GM10248 (cell line): ENCODE measurements around the gene ARHGEF10L.

ENCODE experiments used
- CTCF ChIA-PET: fragments of 300-600 bp; sonication (Branson Sonifier 250); formaldehyde crosslinking; extraction: SDS; loops from one replicate; lab custom pipeline; 2021; ENCODE audit warnings: antibody characterized with exemption; lab: Yijun Ruan, JAX
- POLR2A ChIA-PET: fragments of 350-650 bp; sonication (Branson Sonifier 250); formaldehyde crosslinking; extraction: SDS; loops from one replicate; lab custom pipeline; 2020; ENCODE audit warnings: antibody characterized with exemption; lab: Yijun Ruan, JAX
- DNase-seq: peaks from one replicate; pipeline ENCODE4 v3.0.0; 2012; ENCODE audit errors: extremely low spot score
- TF ChIP-seq, protein P1 (sequence below): IDR thresholded peaks from 2 replicates; pipeline ENCODE4 v1.5.1; 2012; ENCODE audit warnings: mild to moderate bottlenecking, low read depth; ENCODE audit errors: extremely low read depth, missing control alignments, control extremely low read depth

Gene ARHGEF10L

DNA sequence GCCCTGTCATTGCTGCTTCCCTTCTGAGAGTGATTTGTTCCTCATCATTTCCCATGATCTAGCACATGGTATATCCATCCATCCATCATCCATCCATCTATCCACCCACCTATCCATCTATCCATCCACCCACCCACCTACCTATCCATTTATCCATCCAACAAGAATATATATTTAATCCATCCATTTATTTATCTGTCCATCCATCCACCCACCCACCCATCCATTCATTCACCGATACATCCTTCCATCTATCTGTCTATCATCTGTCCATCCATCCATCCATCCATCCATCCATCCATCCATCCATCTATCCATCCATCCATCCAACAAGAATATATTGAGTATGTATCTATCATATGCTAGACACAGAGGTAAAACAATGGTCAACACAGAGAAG lies 115.7 kb downstream of the ARHGEF10L start:
- TF ChIP-seq, protein P1, sequence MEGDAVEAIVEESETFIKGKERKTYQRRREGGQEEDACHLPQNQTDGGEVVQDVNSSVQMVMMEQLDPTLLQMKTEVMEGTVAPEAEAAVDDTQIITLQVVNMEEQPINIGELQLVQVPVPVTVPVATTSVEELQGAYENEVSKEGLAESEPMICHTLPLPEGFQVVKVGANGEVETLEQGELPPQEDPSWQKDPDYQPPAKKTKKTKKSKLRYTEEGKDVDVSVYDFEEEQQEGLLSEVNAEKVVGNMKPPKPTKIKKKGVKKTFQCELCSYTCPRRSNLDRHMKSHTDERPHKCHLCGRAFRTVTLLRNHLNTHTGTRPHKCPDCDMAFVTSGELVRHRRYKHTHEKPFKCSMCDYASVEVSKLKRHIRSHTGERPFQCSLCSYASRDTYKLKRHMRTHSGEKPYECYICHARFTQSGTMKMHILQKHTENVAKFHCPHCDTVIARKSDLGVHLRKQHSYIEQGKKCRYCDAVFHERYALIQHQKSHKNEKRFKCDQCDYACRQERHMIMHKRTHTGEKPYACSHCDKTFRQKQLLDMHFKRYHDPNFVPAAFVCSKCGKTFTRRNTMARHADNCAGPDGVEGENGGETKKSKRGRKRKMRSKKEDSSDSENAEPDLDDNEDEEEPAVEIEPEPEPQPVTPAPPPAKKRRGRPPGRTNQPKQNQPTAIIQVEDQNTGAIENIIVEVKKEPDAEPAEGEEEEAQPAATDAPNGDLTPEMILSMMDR = no peak
- ChIA-PET POLR2A (no interaction called here), CTCF (interaction anchor here (1.4 kb wide), 1 partner anchor 921 kb away, joined by 8 read pairs; no protein-coding TSS in a partner anchor)
- DNase-seq = no peak

DNA sequence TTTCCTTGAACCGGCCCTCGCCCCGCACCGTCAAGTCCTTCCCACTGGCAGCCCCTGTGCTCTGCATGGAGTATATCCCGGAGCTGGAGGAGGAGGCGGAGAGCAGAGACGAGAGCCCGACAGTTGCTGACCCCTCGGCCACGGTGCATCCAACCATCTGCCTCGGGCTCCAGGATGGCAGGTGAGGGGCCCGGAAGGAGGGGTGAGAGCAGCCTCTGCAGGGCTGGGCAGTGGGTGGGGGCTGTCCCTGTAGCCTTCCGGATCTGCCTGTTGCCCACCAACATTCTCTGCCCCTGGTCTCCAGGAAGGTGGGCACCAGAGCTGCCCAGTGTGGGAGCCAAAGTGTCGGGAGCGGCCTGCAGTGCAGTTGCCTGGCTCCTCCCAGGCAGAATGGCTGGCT lies 116.4 kb downstream of the ARHGEF10L start:
- TF ChIP-seq, protein P1 = no peak
- ChIA-PET POLR2A (no interaction called here), CTCF (no interaction called here)
- no peak for DNase-seq

DNA sequence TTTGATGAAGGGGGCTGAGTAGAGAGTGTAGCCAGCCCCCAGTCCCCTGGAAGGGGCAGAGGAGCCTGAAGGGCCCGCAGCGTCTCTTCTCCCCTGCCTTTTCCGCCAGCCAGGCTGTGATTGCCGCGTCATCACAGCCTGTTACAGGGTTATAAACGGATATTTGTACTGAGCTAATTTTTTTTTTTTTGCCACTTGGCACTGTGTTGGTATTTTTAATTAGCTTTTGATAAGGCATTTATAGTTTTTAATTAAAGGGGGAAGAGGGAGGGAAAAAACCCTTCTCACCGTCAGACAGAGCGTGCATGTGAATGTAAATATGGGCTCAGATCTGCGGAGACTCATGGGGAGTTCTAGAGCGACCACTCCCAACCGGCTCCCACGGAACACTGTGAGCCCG lies 117.9 kb downstream of the ARHGEF10L start:
- DNase-seq = no peak
- TF ChIP-seq, protein P1 = no peak
- ChIA-PET CTCF (interaction anchor here (1.0 to 2.5 kb wide), 2 partner anchors 8 to 30 kb away, joined by 4 to 7 read pairs; no protein-coding TSS in a partner anchor), POLR2A (no interaction called here)

DNA sequence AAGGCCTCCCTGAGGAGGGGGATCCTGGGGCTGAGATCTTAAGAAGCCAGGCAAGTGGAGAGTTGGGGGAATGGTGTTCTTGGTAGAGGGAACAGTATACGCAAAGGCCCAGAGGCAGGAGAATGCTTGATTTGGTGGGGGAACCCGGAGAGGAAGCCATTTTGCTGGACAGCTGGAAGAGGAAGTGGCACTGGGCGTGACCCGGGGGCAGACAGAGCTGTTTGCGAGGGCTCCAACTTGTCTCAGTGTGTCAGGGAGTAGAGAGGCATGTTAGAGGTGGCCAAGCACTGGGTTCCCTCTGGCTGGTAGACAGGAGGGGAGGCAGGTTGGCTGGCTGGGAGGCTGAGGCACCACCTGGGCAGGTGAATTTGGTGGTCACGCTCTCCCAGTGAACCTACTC lies 119.3 kb downstream of the ARHGEF10L start:
- DNase-seq = no peak
- TF ChIP-seq, protein P1 = no peak
- ChIA-PET CTCF (interaction anchor here (1.0 to 2.5 kb wide), 3 partner anchors 9 to 917 kb away, joined by 3 to 7 read pairs (median 3); no protein-coding TSS in a partner anchor), POLR2A (no interaction called here)

DNA sequence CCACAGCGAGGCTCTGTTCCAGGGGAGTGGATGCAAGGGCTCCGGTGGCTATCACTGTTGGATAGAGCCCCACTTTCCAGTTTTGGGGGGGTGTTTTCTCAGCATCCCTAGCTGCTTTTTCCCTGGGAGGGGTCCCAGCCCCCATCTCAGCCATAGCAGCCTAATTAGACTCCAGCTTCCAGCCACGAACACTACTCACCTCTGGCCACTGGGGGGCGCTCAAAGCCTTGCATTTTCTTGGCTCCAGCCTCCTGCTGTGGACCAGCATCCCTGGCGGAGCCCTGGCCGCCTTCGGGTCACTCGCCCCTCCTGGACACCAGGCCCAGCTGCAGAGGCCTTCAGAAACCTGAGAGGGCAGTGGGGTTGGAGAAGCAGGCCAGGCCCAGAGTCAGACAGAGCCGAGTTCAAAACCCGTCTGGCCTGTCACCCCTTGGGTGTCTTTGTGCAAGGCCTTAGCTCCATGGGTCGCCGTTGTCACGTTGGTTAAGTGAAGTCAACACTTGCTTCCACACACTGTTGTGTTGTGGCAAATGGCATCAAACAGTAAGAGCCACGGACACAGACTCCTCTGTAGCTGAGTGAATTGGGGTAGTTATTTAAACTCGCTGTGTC lies 122.2 kb downstream of the ARHGEF10L start:
- TF ChIP-seq, protein P1 = peak; percentile 79
- CTCF ChIA-PET = interaction anchor here (0.7 to 3.7 kb wide), 31 partner anchors 8 to 1160 kb away, joined by 3 to 42 read pairs (median 4); no protein-coding TSS in a partner anchor
- POLR2A ChIA-PET = no interaction called here
- DNase-seq = peak; percentile 85

DNA sequence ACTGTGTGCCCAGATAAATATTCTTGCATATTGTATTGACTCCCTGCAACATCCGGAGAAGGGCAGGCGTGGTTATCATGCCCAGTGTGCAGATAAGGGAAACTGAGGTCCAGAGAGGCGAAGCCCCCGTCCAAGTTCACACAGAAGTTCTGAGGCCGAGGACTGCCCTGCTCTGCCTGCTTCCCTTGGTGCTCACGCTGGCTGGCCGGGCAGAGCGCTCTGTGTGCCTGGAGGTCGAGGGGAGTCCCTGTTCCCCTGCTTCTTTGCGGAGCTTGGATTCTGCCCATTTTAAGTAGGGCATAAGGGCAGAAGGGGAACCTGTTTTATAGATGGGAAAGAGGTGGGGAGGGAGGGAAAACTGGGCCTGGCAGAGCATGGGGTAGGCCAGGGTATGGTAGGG lies 122.8 kb downstream of the ARHGEF10L start:
- TF ChIP-seq, protein P1 = no peak
- ChIA-PET POLR2A (no interaction called here), CTCF (interaction anchor here (1.0 to 3.7 kb wide), 14 partner anchors 8 to 927 kb away, joined by 3 to 42 read pairs (median 5); no protein-coding TSS in a partner anchor)
- DNase-seq = no peak
